Natural killer cell (primary cell): ENCODE data around the gene SAMM50. TPM values are rescaled to one million over a fixed set of nuclear protein-coding genes. Genes with fewer than 3 reads are reported as not detected.

Experiments
- ATAC-seq, 3 donors: fragments of 150-1000 bp in 2 of 3; fragments of 200-7000 bp in 1 of 3; cut with Tn5 transposase; 1 replicate in 1 of 3; 2 replicates in 2 of 3; pipeline ENCODE4 v1.10.0; 2021; ENCODE audit warnings: mild to moderate bottlenecking in 2 of 3, moderate library complexity in 2 of 3
- DNase-seq, 2 donors: peaks; one replicate each; pipeline versions ENCODE4 v3.0.0 to v3.0.0-alpha.2; 2013 to 2021; ENCODE audit warnings: mixed read lengths in 1 of 2
- H3K27ac ChIP-seq: one replicate; pipeline ENCODE4 v1.5.1; 2013; ENCODE audit warnings: mild to moderate bottlenecking, low read length
- H3K27me3 ChIP-seq: one replicate; pipeline ENCODE4 v1.6.1; 2013; ENCODE audit warnings: low read length; ENCODE audit not compliant: control insufficient read depth, insufficient read depth
- H3K36me3 ChIP-seq: one replicate; pipeline ENCODE4 v1.6.1; 2013; ENCODE audit warnings: low read length; ENCODE audit not compliant: control insufficient read depth, insufficient read depth
- H3K4me1 ChIP-seq: one replicate; pipeline ENCODE4 v1.6.1; 2013; ENCODE audit warnings: low read length; ENCODE audit not compliant: control insufficient read depth, insufficient read depth
- H3K4me3 ChIP-seq: one replicate; pipeline ENCODE4 v1.5.1; 2013; ENCODE audit warnings: low read length
- H3K9me3 ChIP-seq: one replicate; pipeline ENCODE4 v1.6.1; 2013; ENCODE audit warnings: low read length; ENCODE audit not compliant: control insufficient read depth, insufficient read depth
- H3K27ac Mint-ChIP-seq, 2 donors: one replicate each; pipeline ENCODE4 v1.8.0; 2022; ENCODE audit warnings: mild to moderate bottlenecking in 2 of 2, mixed read lengths in 2 of 2, moderate library complexity in 1 of 2
- H3K27me3 Mint-ChIP-seq, 2 donors: one replicate each; pipeline ENCODE4 v1.8.0; 2022; ENCODE audit warnings: low read depth in 2 of 2, mixed read lengths in 2 of 2
- H3K36me3 Mint-ChIP-seq: one replicate; pipeline ENCODE4 v1.8.0; 2022; ENCODE audit warnings: mixed read lengths
- H3K4me1 Mint-ChIP-seq, 2 donors: one replicate each; pipeline ENCODE4 v1.8.0; 2022; ENCODE audit warnings: mixed read lengths in 2 of 2
- H3K4me3 Mint-ChIP-seq: one replicate; pipeline ENCODE4 v1.8.0; 2022; ENCODE audit warnings: mild to moderate bottlenecking, moderate library complexity, mixed read lengths
- H3K9me3 Mint-ChIP-seq, 2 donors: one replicate each; pipeline ENCODE4 v1.8.0; 2022; ENCODE audit warnings: mixed read lengths in 2 of 2
- CTCF ChIP-seq: fragments of 200-600 bp; IDR thresholded peaks from one replicate; pipeline ENCODE4 v1.8.0; 2022; ENCODE audit warnings: antibody characterized with exemption
- WGBS: methylation state at CpG from one replicate; pipeline ENCODE4 v1.1.7; 2013; ENCODE audit warnings: missing lambda C conversion rate; ENCODE audit not compliant: insufficient coverage; 5-methylcytosine and 5-hydroxymethylcytosine counted together
- intact Hi-C: fragments of 100-400 bp; cut with micrococcal nuclease; formaldehyde crosslinking; loops from one replicate; pipeline ENCODE4 v1.14.2; 2022
- total RNA-seq, 4 donors: library from RNA; stranded (reverse); fragments of 120-200 nt in 1 of 4; gene quantifications; one replicate each; pipeline versions ENCODE4 v1.2.3 to v1.2.4, GENCODE V29; 2013 to 2022

SAMM50 gene
- total RNA-seq, 3 donors from 2014 or later (not counting 1 experiment from before 2014, with no cell fraction given) = 25.9 to 30.6 (median 29.7) TPM

- DNase-seq (no peak), ATAC-seq (no peak)
- Histone ChIP-seq H3K4me3 (no peak overlapping the region), H3K9me3 (no peaks in the 10 kb centered on the region), H3K36me3 (peaks cover 5% of the 10 kb centered on the region), H3K27me3 (no peaks in the 10 kb centered on the region), H3K4me1 (peaks cover 20% of the 10 kb centered on the region), H3K27ac (no peak overlapping the region)
- peaks cover 13 to 20% of the 10 kb centered on the region in 2 donors for H3K4me1 Mint-ChIP-seq
- H3K4me3 Mint-ChIP-seq = no peak overlapping the region
- H3K27me3 Mint-ChIP-seq = no peaks in the 10 kb centered on the region
- H3K36me3 Mint-ChIP-seq = no peaks in the 10 kb centered on the region
- H3K27ac Mint-ChIP-seq = no peak overlapping the region
- WGBS = 95% methylated on average over 3 of the region's 3 CpGs
- intact Hi-C loops = loop anchor here (10.0 kb wide), 1 partner anchor 685 kb away; no protein-coding TSS in a partner anchor
- H3K9me3 Mint-ChIP-seq = no peaks in the 10 kb centered on the region
- no peak for TF ChIP-seq CTCF
Measured at GRCh38 chr22:43999378-43999777, 44.1 kb downstream of the SAMM50 start.

GRCh38 chr22:44000123-44000522, 44.9 kb downstream of the SAMM50 start:
- H3K4me3 ChIP-seq = no peak overlapping the region
- no peak overlapping the region for H3K27ac ChIP-seq
- H3K9me3 Mint-ChIP-seq = no peaks in the 10 kb centered on the region
- no peak for ATAC-seq
- H3K36me3 Mint-ChIP-seq = no peaks in the 10 kb centered on the region
- 96% methylated on average over 4 of the region's 4 CpGs for WGBS
- H3K4me3 Mint-ChIP-seq = no peak overlapping the region
- peaks cover 5% of the 10 kb centered on the region for H3K36me3 ChIP-seq
- H3K27me3 ChIP-seq = no peaks in the 10 kb centered on the region
- TF ChIP-seq CTCF = no peak
- no peak for DNase-seq
- H3K9me3 ChIP-seq = no peaks in the 10 kb centered on the region
- intact Hi-C loops = no loop called here
- H3K4me1 ChIP-seq = peaks cover 19% of the 10 kb centered on the region
- no peak overlapping the region for H3K27ac Mint-ChIP-seq
- no peaks in the 10 kb centered on the region for H3K27me3 Mint-ChIP-seq
- peaks cover 13 to 15% of the 10 kb centered on the region in 2 donors for H3K4me1 Mint-ChIP-seq

- no peaks in the 10 kb centered on the region for H3K36me3 Mint-ChIP-seq
- no peak for DNase-seq
- peaks cover 2 to 3% of the 10 kb centered on the region in 2 donors for H3K4me1 Mint-ChIP-seq
Measured at GRCh38 chr22:44001521-44001920, 46.3 kb downstream of the SAMM50 start.

More at GRCh38 chr22:44001521-44001920, 46.3 kb downstream of the SAMM50 start:
- Mint-ChIP-seq H3K4me3 (no peak overlapping the region), H3K9me3 (no peaks in the 10 kb centered on the region), H3K27me3 (no peaks in the 10 kb centered on the region), H3K27ac (no peak overlapping the region)
- H3K4me3 ChIP-seq = no peak overlapping the region
- TF ChIP-seq CTCF = no peak
- intact Hi-C loops = no loop called here
- peaks cover 6% of the 10 kb centered on the region for H3K9me3 ChIP-seq
- no peaks in the 10 kb centered on the region for H3K27me3 ChIP-seq
- H3K36me3 ChIP-seq = peaks cover 5% of the 10 kb centered on the region
- no peak overlapping the region for H3K27ac ChIP-seq
- no peak for ATAC-seq
- H3K4me1 ChIP-seq = peaks cover 5% of the 10 kb centered on the region
- WGBS = 98% methylated on average over 7 of the region's 7 CpGs
